ENCODE results near the gene BPIFB3. TPM values are rescaled to one million over a fixed set of nuclear protein-coding genes. Genes with fewer than 3 reads are reported as not detected.

BPIFB3 gene
- total RNA-seq, 4 donors from 2014 or later: not detected

DNA sequence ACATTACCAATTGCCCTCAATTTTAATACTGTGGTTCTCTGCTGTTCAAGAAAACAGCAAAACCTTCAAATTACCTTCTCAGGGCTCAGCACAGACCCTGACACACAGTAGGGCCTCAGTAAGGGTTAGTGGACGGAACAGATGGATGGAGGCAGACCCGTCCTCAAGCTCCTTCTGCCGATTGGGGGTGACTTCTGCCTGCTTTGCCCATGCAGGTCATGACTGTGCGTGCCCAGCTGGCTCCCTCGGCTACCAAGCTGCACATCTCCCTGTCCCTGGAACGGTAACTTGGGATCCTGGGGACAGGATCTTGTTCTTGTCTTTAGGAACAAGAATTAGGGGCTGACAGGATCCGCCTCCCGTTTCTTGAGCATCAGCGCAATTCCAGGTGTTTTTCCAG lies 16.0 kb downstream of the BPIFB3 start:
- Histone ChIP-seq H3K9me3 (no peaks in the 10 kb centered on the region), H3K36me3 (no peaks in the 10 kb centered on the region), H3K27ac (no peak overlapping the region), H3K27me3 (peaks cover 7% of the 10 kb centered on the region), H3K4me1 (no peaks in the 10 kb centered on the region), H3K4me3 (no peak overlapping the region)
- no peak for DNase-seq (ENCODE audit: low spot score in 2 of 2)
- 86% methylated on average over 9 of the region's 9 CpGs for WGBS
- TF ChIP-seq EP300 (IDR thresholded peaks at IDR 0.05) (no peak), POLR2AphosphoS5 (IDR thresholded peaks at IDR 0.05) (no peak), CTCF (IDR thresholded peaks at IDR 0.05) (no peak), POLR2A (IDR thresholded peaks at IDR 0.05) (no peak)

- H3K4me3 ChIP-seq: no peak overlapping the region
- no peak for TF ChIP-seq POLR2A (IDR thresholded peaks at IDR 0.05)
- no peak for TF ChIP-seq POLR2AphosphoS5 (IDR thresholded peaks at IDR 0.05)
- TF ChIP-seq CTCF (IDR thresholded peaks at IDR 0.05): no peak
- TF ChIP-seq EP300 (IDR thresholded peaks at IDR 0.05): no peak
- no peak overlapping the region for H3K27ac ChIP-seq
- no peak for DNase-seq (ENCODE audit: low spot score in 2 of 2)
- 77% methylated on average over 13 of the region's 19 CpGs for WGBS
- no peaks in the 10 kb centered on the region for H3K36me3 ChIP-seq
- H3K27me3 ChIP-seq: peaks cover 9% of the 10 kb centered on the region
- no peaks in the 10 kb centered on the region for H3K9me3 ChIP-seq
- no peaks in the 10 kb centered on the region for H3K4me1 ChIP-seq
These were observed 16.7 kb downstream of the BPIFB3 start for GRCh38 chr20:33070111-33071053.

GRCh38 chr20:33071198-33071597 lies 17.5 kb downstream of the BPIFB3 start:
- Histone ChIP-seq H3K27me3 (peaks cover 14% of the 10 kb centered on the region), H3K27ac (no peak overlapping the region), H3K4me1 (no peaks in the 10 kb centered on the region), H3K4me3 (no peak overlapping the region), H3K9me3 (no peaks in the 10 kb centered on the region), H3K36me3 (no peaks in the 10 kb centered on the region)
- TF ChIP-seq POLR2A (IDR thresholded peaks at IDR 0.05) (no peak), POLR2AphosphoS5 (IDR thresholded peaks at IDR 0.05) (no peak), EP300 (IDR thresholded peaks at IDR 0.05) (no peak), CTCF (IDR thresholded peaks at IDR 0.05) (no peak)
- whole genome bisulfite sequencing: 82% methylated on average over 5 of the region's 5 CpGs
- DNase-seq (ENCODE audit: low spot score in 2 of 2): no peak

DNA sequence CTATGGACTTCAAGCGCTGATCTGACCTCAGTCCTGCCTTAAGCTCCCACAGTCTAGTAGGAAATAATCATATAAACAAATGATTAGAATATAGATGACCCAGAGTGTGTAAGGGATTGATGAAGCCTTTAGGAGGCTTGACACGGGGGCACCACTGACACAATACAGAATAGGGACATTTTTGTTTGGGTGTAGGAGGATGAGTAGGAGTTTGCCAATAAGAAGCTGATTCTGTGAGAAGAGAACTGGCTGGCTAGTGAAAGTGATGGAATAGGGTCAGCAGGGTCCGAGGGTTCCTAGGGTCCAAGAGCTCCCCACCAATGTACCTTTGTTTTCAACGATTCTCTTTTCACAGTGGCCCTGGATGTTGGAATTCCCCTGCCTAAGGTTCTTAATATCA lies 18.7 kb downstream of the BPIFB3 start:
- Histone ChIP-seq H3K4me1 (no peaks in the 10 kb centered on the region), H3K36me3 (no peaks in the 10 kb centered on the region), H3K4me3 (no peak overlapping the region), H3K27ac (no peak overlapping the region), H3K9me3 (no peaks in the 10 kb centered on the region), H3K27me3 (peaks cover 14% of the 10 kb centered on the region)
- 90% methylated on average over 4 of the region's 4 CpGs for WGBS
- no peak for TF ChIP-seq POLR2A (IDR thresholded peaks at IDR 0.05)
- no peak for TF ChIP-seq CTCF (IDR thresholded peaks at IDR 0.05)
- no peak for TF ChIP-seq POLR2AphosphoS5 (IDR thresholded peaks at IDR 0.05)
- no peak for TF ChIP-seq EP300 (IDR thresholded peaks at IDR 0.05)
- DNase-seq (ENCODE audit: low spot score in 2 of 2): no peak

GRCh38 chr20:33072813-33073212 lies 19.1 kb downstream of the BPIFB3 start:
- WGBS: 74% methylated on average over 2 of the region's 2 CpGs
- DNase-seq (ENCODE audit: low spot score in 2 of 2): no peak
- TF ChIP-seq POLR2AphosphoS5 (IDR thresholded peaks at IDR 0.05) (no peak), POLR2A (IDR thresholded peaks at IDR 0.05) (no peak), EP300 (IDR thresholded peaks at IDR 0.05) (no peak), CTCF (IDR thresholded peaks at IDR 0.05) (no peak)
- Histone ChIP-seq H3K36me3 (no peaks in the 10 kb centered on the region), H3K27ac (no peak overlapping the region), H3K27me3 (peaks cover 14% of the 10 kb centered on the region), H3K4me3 (no peak overlapping the region), H3K4me1 (no peaks in the 10 kb centered on the region), H3K9me3 (no peaks in the 10 kb centered on the region)

All from suprapubic skin (tissue), 4 donors.